Measurements from ENCODE around the gene MYL7.
"Not testable (repeated sequence)": the region's sequence is repeated elsewhere in the genome, so short reads cannot be mapped to it uniquely, and the experiment has no call there.

The MYL7 gene

GRCh38 chr7:44171901-44172300 is 30.8 kb upstream of the MYL7 start:
- not testable (repeated sequence) for DNase-seq (ENCODE audit: low spot score)

- DNase-seq (ENCODE audit: low spot score) = no peak
These were observed 26.8 kb upstream of the MYL7 start for GRCh38 chr7:44167920-44168319.

- DNase-seq (ENCODE audit: low spot score) = peak; percentile 29
These were observed 22.5 kb upstream of the MYL7 start for GRCh38 chr7:44163591-44163990.

- DNase-seq (ENCODE audit: low spot score) = no peak
These were observed 21.8 kb upstream of the MYL7 start for GRCh38 chr7:44162785-44163395.

- no peak for DNase-seq (ENCODE audit: low spot score)
These were observed 21.0 kb upstream of the MYL7 start for GRCh38 chr7:44162179-44162578.

GRCh38 chr7:44161371-44161770 is 20.2 kb upstream of the MYL7 start:
- DNase-seq (ENCODE audit: low spot score) = no peak

- DNase-seq (ENCODE audit: low spot score) = no peak
These were observed 18.9 kb upstream of the MYL7 start for GRCh38 chr7:44159824-44160630.

- no peak for DNase-seq (ENCODE audit: low spot score)
These were observed 17.9 kb upstream of the MYL7 start for GRCh38 chr7:44158873-44159631.

- no peak for DNase-seq (ENCODE audit: low spot score)
These were observed 17.2 kb upstream of the MYL7 start for GRCh38 chr7:44158096-44158872.

GRCh38 chr7:44157116-44158080 is 16.3 kb upstream of the MYL7 start:
- DNase-seq (ENCODE audit: low spot score) = no peak

GRCh38 chr7:44156453-44157010 is 15.4 kb upstream of the MYL7 start:
- no peak for DNase-seq (ENCODE audit: low spot score)

GRCh38 chr7:44155191-44156185 is 14.4 kb upstream of the MYL7 start:
- no peak for DNase-seq (ENCODE audit: low spot score)

- DNase-seq (ENCODE audit: low spot score) = no peak
These were observed 13.6 kb upstream of the MYL7 start for GRCh38 chr7:44154703-44155102.

GRCh38 chr7:44153948-44154335 is 12.8 kb upstream of the MYL7 start:
- DNase-seq (ENCODE audit: low spot score) = no peak

GRCh38 chr7:44152971-44153947 is 12.1 kb upstream of the MYL7 start:
- no peak for DNase-seq (ENCODE audit: low spot score)

GRCh38 chr7:44151956-44152355 is 10.8 kb upstream of the MYL7 start:
- DNase-seq (ENCODE audit: low spot score) = no peak

- no peak for DNase-seq (ENCODE audit: low spot score)
These were observed 10.1 kb upstream of the MYL7 start for GRCh38 chr7:44150966-44151941.
